Gastroesophageal sphincter (tissue), 4 donors: Measurements from ENCODE around the gene PNPLA5. TPM values are rescaled to one million over a fixed set of nuclear protein-coding genes. Genes with fewer than 3 reads are reported as not detected.
"Not testable (repeated sequence)": the region's sequence is repeated elsewhere in the genome, so short reads cannot be mapped to it uniquely, and the experiment has no call there.

ENCODE experiments used
- ATAC-seq: fragments of 150-250 bp; one replicate; pipeline ENCODE4 v1.9.1; 2016; ENCODE audit warnings: mild to moderate bottlenecking, moderate library complexity
- H3K27ac ChIP-seq, 4 donors: fragments of 200-600 bp; sonication (generic) in 3 of 4; 1 replicate in 3 of 4; 2 replicates in 1 of 4; pipeline ENCODE4 v1.5.1; 2016 to 2019
- H3K27me3 ChIP-seq: fragments of 200-600 bp; sonication (generic); one replicate; pipeline ENCODE4 v1.5.1; 2019
- H3K36me3 ChIP-seq, 2 donors: fragments of 200-600 bp; sonication (generic); one replicate each; pipeline ENCODE4 v1.5.1; 2019; ENCODE audit warnings: control low read depth in 1 of 2
- H3K4me1 ChIP-seq, 3 donors: fragments of 200-600 bp; sonication (generic); 1 replicate in 2 of 3; 2 replicates in 1 of 3; pipeline ENCODE4 v1.5.1; 2016 to 2019; ENCODE audit warnings: control low read depth in 2 of 3
- H3K4me3 ChIP-seq, 2 donors: fragments of 200-600 bp; sonication (generic); one replicate each; pipeline ENCODE4 v1.5.1; 2019; ENCODE audit warnings: mild to moderate bottlenecking in 1 of 2, moderate library complexity in 1 of 2
- H3K9me3 ChIP-seq, 3 donors: fragments of 200-600 bp; sonication (generic); one replicate each; pipeline ENCODE4 v1.5.1; 2017 to 2019; ENCODE audit warnings: control low read depth in 2 of 3
- CTCF ChIP-seq, 4 experiments: fragments of 200-600 bp in 2 of 4; fragments of 450-650 bp in 2 of 4; sonication (generic) in 1 of 4; IDR thresholded peaks; one replicate each; pipeline ENCODE4 v1.5.1; 2017 to 2019; ENCODE audit warnings: antibody characterized with exemption in 4 of 4, mild to moderate bottlenecking in 2 of 4, moderate library complexity in 2 of 4
- EP300 ChIP-seq: sonication (generic); formaldehyde crosslinking; IDR thresholded peaks from one replicate; pipeline ENCODE4 v1.6.1; 2017; ENCODE audit warnings: antibody characterized with exemption, mild to moderate bottlenecking
- POLR2A ChIP-seq, 2 donors: fragments of 450-650 bp; IDR thresholded peaks; one replicate each; pipeline ENCODE4 v1.6.1; 2017; ENCODE audit warnings: antibody characterized with exemption in 2 of 2, mild to moderate bottlenecking in 2 of 2, moderate library complexity in 1 of 2
- POLR2AphosphoS5 ChIP-seq: sonication (generic); formaldehyde crosslinking; IDR thresholded peaks from one replicate; pipeline ENCODE4 v1.6.1; 2017; ENCODE audit warnings: antibody characterized with exemption
- WGBS, 2 donors: methylation state at CpG; one replicate each; pipeline ENCODE4 v1.1.5; 2018; ENCODE audit warnings: low coverage in 1 of 2; 5-methylcytosine and 5-hydroxymethylcytosine counted together
- total RNA-seq, 4 donors: library from RNA; depleted of rRNA; stranded (reverse); fragments of >200 nt; gene quantifications; one replicate each; pipeline ENCODE4 v1.1.0, GENCODE V29; 2016

Gene PNPLA5
- total RNA-seq, 4 donors from 2014 or later: not detected

GRCh38 chr22:43911351-43911750 is 19.5 kb upstream of the PNPLA5 start:
- Histone ChIP-seq H3K4me1 (no peaks in the 10 kb centered on the region), H3K27ac (no peak overlapping the region), H3K36me3 (no peaks in the 10 kb centered on the region), H3K27me3 (peaks cover 63% of the 10 kb centered on the region), H3K9me3 (peaks cover 0 to 5% (median 0%) of the 10 kb centered on the region in 3 donors), H3K4me3 (no peak overlapping the region)
- no peak for ATAC-seq
- TF ChIP-seq POLR2AphosphoS5 (no peak), CTCF (IDR thresholded peaks at IDR 0.05) (no peak)
- 22 to 33% methylated on average over 3 to 4 of the region's 4 CpGs for WGBS, 2 donors

GRCh38 chr22:43910178-43910695 is 18.4 kb upstream of the PNPLA5 start:
- no peak for TF ChIP-seq POLR2A (IDR thresholded peaks at IDR 0.05)
- no peak for TF ChIP-seq EP300
- TF ChIP-seq POLR2AphosphoS5: no peak
- no peak for TF ChIP-seq CTCF (IDR thresholded peaks at IDR 0.05)
- ATAC-seq: no peak

GRCh38 chr22:43909708-43910107 is 17.9 kb upstream of the PNPLA5 start:
- H3K27ac ChIP-seq: no peak overlapping the region
- peaks cover 63% of the 10 kb centered on the region for H3K27me3 ChIP-seq
- WGBS, 2 donors: 50 to 80% methylated on average over 1 of the region's 1 CpG
- TF ChIP-seq POLR2A (IDR thresholded peaks at IDR 0.05) (no peak), CTCF (IDR thresholded peaks at IDR 0.05) (no peak), EP300 (no peak), POLR2AphosphoS5 (no peak)
- H3K4me3 ChIP-seq: no peak overlapping the region
- H3K4me1 ChIP-seq: no peaks in the 10 kb centered on the region
- H3K9me3 ChIP-seq: no peaks in the 10 kb centered on the region
- ATAC-seq: no peak
- no peaks in the 10 kb centered on the region for H3K36me3 ChIP-seq

More at GRCh38 chr22:43910178-43910695, 18.4 kb upstream of the PNPLA5 start:
- Histone ChIP-seq H3K36me3 (no peaks in the 10 kb centered on the region), H3K9me3 (no peaks in the 10 kb centered on the region), H3K4me3 (no peak overlapping the region), H3K27ac (no peak overlapping the region), H3K4me1 (no peaks in the 10 kb centered on the region), H3K27me3 (peaks cover 63% of the 10 kb centered on the region)
- 38 to 56% methylated on average over 4 to 6 of the region's 6 CpGs for WGBS, 2 donors

- no peaks in the 10 kb centered on the region for H3K36me3 ChIP-seq
- no peaks in the 10 kb centered on the region for H3K9me3 ChIP-seq
- no peak for ATAC-seq
- H3K27ac ChIP-seq: no peak overlapping the region
- 13 to 29% methylated on average over 2 to 3 of the region's 7 CpGs for WGBS, 2 donors
- H3K4me1 ChIP-seq: no peaks in the 10 kb centered on the region
- H3K4me3 ChIP-seq: no peak overlapping the region
- peaks cover 73% of the 10 kb centered on the region for H3K27me3 ChIP-seq
- no peak for TF ChIP-seq CTCF (IDR thresholded peaks at IDR 0.05)
- no peak for TF ChIP-seq POLR2AphosphoS5
- TF ChIP-seq EP300: no peak
- no peak for TF ChIP-seq POLR2A (IDR thresholded peaks at IDR 0.05)
Measured at GRCh38 chr22:43905681-43906080, 13.9 kb upstream of the PNPLA5 start.

- not testable (repeated sequence) for H3K36me3 ChIP-seq, H3K4me1 ChIP-seq, H3K9me3 ChIP-seq, H3K27ac ChIP-seq, H3K4me3 ChIP-seq, ATAC-seq
- WGBS, 2 donors: 6% methylated on average over 2 of the region's 12 CpGs; no CpG with 5 or more reads in 1 of the 2 donors
- peaks cover 72% of the 10 kb centered on the region for H3K27me3 ChIP-seq
Measured at GRCh38 chr22:43904412-43904811, 12.6 kb upstream of the PNPLA5 start.

GRCh38 chr22:43903033-43903432 is 11.2 kb upstream of the PNPLA5 start:
- H3K27me3 ChIP-seq: peaks cover 68% of the 10 kb centered on the region
- H3K36me3 ChIP-seq, H3K27ac ChIP-seq, H3K4me1 ChIP-seq, H3K9me3 ChIP-seq, ATAC-seq, H3K4me3 ChIP-seq: not testable (repeated sequence)
- 67 to 78% methylated on average over 5 to 8 of the region's 12 CpGs for WGBS, 2 donors
